Measurements from ENCODE around the gene CTNND2.

CTNND2 gene

GRCh38 chr5:11922394-11922793, 18.1 kb upstream of the CTNND2 start:
- CTCF ChIA-PET = no interaction called here
- no peak for TF ChIP-seq NFRKB (IDR thresholded peaks at IDR 0.05)
- no peak for TF ChIP-seq TARDBP (IDR thresholded peaks at IDR 0.05)
- no peak for TF ChIP-seq HDGF (IDR thresholded peaks at IDR 0.05; ENCODE audit: borderline replicate concordance)
- TF ChIP-seq ELF4 (IDR thresholded peaks at IDR 0.05) = no peak
- no peak for TF ChIP-seq L3MBTL2 (conservative IDR thresholded peaks at IDR 0.05)
- TF ChIP-seq ZNF384 (IDR thresholded peaks at IDR 0.05) = no peak
- no peak for TF ChIP-seq SP1 (IDR thresholded peaks at IDR 0.05)
- TF ChIP-seq ARNT (IDR thresholded peaks at IDR 0.05) = no peak
- TF ChIP-seq FOXK2 (IDR thresholded peaks at IDR 0.05) = no peak
- TF ChIP-seq BHLHE40 (IDR thresholded peaks at IDR 0.05; ENCODE audit: borderline replicate concordance) = no peak
- TF ChIP-seq FOXM1 (IDR thresholded peaks at IDR 0.05; ENCODE audit: borderline replicate concordance) = no peak
- no peak for TF ChIP-seq SUZ12 (IDR thresholded peaks at IDR 0.05)
- no peak for TF ChIP-seq FOXA1 (IDR thresholded peaks at IDR 0.05)
- TF ChIP-seq LEF1 (IDR thresholded peaks at IDR 0.05; ENCODE audit: borderline replicate concordance) = no peak
- TF ChIP-seq CTBP1 (IDR thresholded peaks at IDR 0.05; ENCODE audit: borderline replicate concordance) = no peak
- no peak for TF ChIP-seq PKNOX1 (IDR thresholded peaks at IDR 0.05)
- DNase-seq (ENCODE audit: extremely low spot score) = no peak
- POLR2A ChIA-PET = no interaction called here

- DNase-seq (ENCODE audit: extremely low spot score) = no peak
- ChIA-PET CTCF (no interaction called here), POLR2A (no interaction called here)
- no peak for TF ChIP-seq ELF4 (IDR thresholded peaks at IDR 0.05)
- no peak for TF ChIP-seq SUZ12 (IDR thresholded peaks at IDR 0.05)
- TF ChIP-seq PKNOX1 (IDR thresholded peaks at IDR 0.05) = no peak
- no peak for TF ChIP-seq HDGF (IDR thresholded peaks at IDR 0.05; ENCODE audit: borderline replicate concordance)
- TF ChIP-seq FOXK2 (IDR thresholded peaks at IDR 0.05) = no peak
- TF ChIP-seq FOXA1 (IDR thresholded peaks at IDR 0.05) = no peak
- no peak for TF ChIP-seq L3MBTL2 (conservative IDR thresholded peaks at IDR 0.05)
- TF ChIP-seq SP1 (IDR thresholded peaks at IDR 0.05) = no peak
- TF ChIP-seq TARDBP (IDR thresholded peaks at IDR 0.05) = no peak
- no peak for TF ChIP-seq ZNF384 (IDR thresholded peaks at IDR 0.05)
- TF ChIP-seq ARNT (IDR thresholded peaks at IDR 0.05) = no peak
- no peak for TF ChIP-seq FOXM1 (IDR thresholded peaks at IDR 0.05; ENCODE audit: borderline replicate concordance)
- no peak for TF ChIP-seq LEF1 (IDR thresholded peaks at IDR 0.05; ENCODE audit: borderline replicate concordance)
- no peak for TF ChIP-seq NFRKB (IDR thresholded peaks at IDR 0.05)
- TF ChIP-seq BHLHE40 (IDR thresholded peaks at IDR 0.05; ENCODE audit: borderline replicate concordance) = no peak
- no peak for TF ChIP-seq CTBP1 (IDR thresholded peaks at IDR 0.05; ENCODE audit: borderline replicate concordance)
Observed at GRCh38 chr5:11918463-11919045, 14.3 kb upstream of the CTNND2 start.

- DNase-seq (ENCODE audit: extremely low spot score) = no peak
- ChIA-PET CTCF (no interaction called here), POLR2A (no interaction called here)
- TF ChIP-seq PKNOX1 (IDR thresholded peaks at IDR 0.05) = no peak
- TF ChIP-seq SP1 (IDR thresholded peaks at IDR 0.05) = no peak
- TF ChIP-seq FOXM1 (IDR thresholded peaks at IDR 0.05; ENCODE audit: borderline replicate concordance) = no peak
- TF ChIP-seq ZNF384 (IDR thresholded peaks at IDR 0.05) = no peak
- no peak for TF ChIP-seq HDGF (IDR thresholded peaks at IDR 0.05; ENCODE audit: borderline replicate concordance)
- TF ChIP-seq BHLHE40 (IDR thresholded peaks at IDR 0.05; ENCODE audit: borderline replicate concordance) = no peak
- TF ChIP-seq ELF4 (IDR thresholded peaks at IDR 0.05) = no peak
- TF ChIP-seq TARDBP (IDR thresholded peaks at IDR 0.05) = no peak
- TF ChIP-seq ARNT (IDR thresholded peaks at IDR 0.05) = no peak
- TF ChIP-seq LEF1 (IDR thresholded peaks at IDR 0.05; ENCODE audit: borderline replicate concordance) = no peak
- TF ChIP-seq L3MBTL2 (conservative IDR thresholded peaks at IDR 0.05) = no peak
- TF ChIP-seq FOXK2 (IDR thresholded peaks at IDR 0.05) = no peak
- no peak for TF ChIP-seq CTBP1 (IDR thresholded peaks at IDR 0.05; ENCODE audit: borderline replicate concordance)
- no peak for TF ChIP-seq SUZ12 (IDR thresholded peaks at IDR 0.05)
- no peak for TF ChIP-seq NFRKB (IDR thresholded peaks at IDR 0.05)
- TF ChIP-seq FOXA1 (IDR thresholded peaks at IDR 0.05) = no peak
Observed at GRCh38 chr5:11909471-11909870, 5.2 kb upstream of the CTNND2 start.

GRCh38 chr5:11906497-11906896, 2.3 kb upstream of the CTNND2 start:
- ChIA-PET CTCF (no interaction called here), POLR2A (no interaction called here)
- TF ChIP-seq FOXA1 (IDR thresholded peaks at IDR 0.05) (no peak), L3MBTL2 (conservative IDR thresholded peaks at IDR 0.05) (no peak)
- DNase-seq (ENCODE audit: extremely low spot score) = no peak

- CTCF ChIA-PET = no interaction called here
- no peak for DNase-seq (ENCODE audit: extremely low spot score)
- POLR2A ChIA-PET = no interaction called here
- TF ChIP-seq FOXK2 (IDR thresholded peaks at IDR 0.05) (no peak), SUZ12 (IDR thresholded peaks at IDR 0.05) (no peak), ZNF384 (IDR thresholded peaks at IDR 0.05) (no peak), ARNT (IDR thresholded peaks at IDR 0.05) (no peak), L3MBTL2 (conservative IDR thresholded peaks at IDR 0.05) (no peak), NFRKB (IDR thresholded peaks at IDR 0.05) (no peak), FOXM1 (IDR thresholded peaks at IDR 0.05; ENCODE audit: borderline replicate concordance) (no peak), FOXA1 (IDR thresholded peaks at IDR 0.05) (no peak), HDGF (IDR thresholded peaks at IDR 0.05; ENCODE audit: borderline replicate concordance) (no peak), LEF1 (IDR thresholded peaks at IDR 0.05; ENCODE audit: borderline replicate concordance) (no peak), SP1 (IDR thresholded peaks at IDR 0.05) (no peak), BHLHE40 (IDR thresholded peaks at IDR 0.05; ENCODE audit: borderline replicate concordance) (no peak), TARDBP (IDR thresholded peaks at IDR 0.05) (no peak), CTBP1 (IDR thresholded peaks at IDR 0.05; ENCODE audit: borderline replicate concordance) (no peak), ELF4 (IDR thresholded peaks at IDR 0.05) (no peak), PKNOX1 (IDR thresholded peaks at IDR 0.05) (no peak)
Observed at GRCh38 chr5:11905206-11905605, 960 bp upstream of the CTNND2 start.

Measured in HEK293T (cell line).